T-helper 2 cell treated with Interferon-gamma antibody and Interleukin-4, amounts not matched to agents 5 μg/mL and 100 μg/mL, for 36 hours (primary cell): Measurements from ENCODE around the gene NISCH.

Experiments
- DNase-seq: peaks from one replicate; pipeline ENCODE4 v3.0.0; 2021; ENCODE audit warnings: low spot score
- H3K27ac Mint-ChIP-seq: one replicate; pipeline ENCODE4 v1.8.0; 2021; ENCODE audit warnings: mild to moderate bottlenecking, mixed read lengths
- H3K27me3 Mint-ChIP-seq: one replicate; pipeline ENCODE4 v1.8.0; 2021; ENCODE audit warnings: low read depth, mixed read lengths
- H3K36me3 Mint-ChIP-seq: one replicate; pipeline ENCODE4 v1.8.0; 2021; ENCODE audit warnings: low read depth, mixed read lengths
- H3K4me1 Mint-ChIP-seq: one replicate; pipeline ENCODE4 v1.8.0; 2021; ENCODE audit warnings: low read depth, mixed read lengths
- H3K4me3 Mint-ChIP-seq: one replicate; pipeline ENCODE4 v1.8.0; 2022; ENCODE audit warnings: mild to moderate bottlenecking, moderate library complexity, mixed read lengths
- H3K9me3 Mint-ChIP-seq: one replicate; pipeline ENCODE4 v1.8.0; 2021; ENCODE audit warnings: mixed read lengths

NISCH gene

DNA sequence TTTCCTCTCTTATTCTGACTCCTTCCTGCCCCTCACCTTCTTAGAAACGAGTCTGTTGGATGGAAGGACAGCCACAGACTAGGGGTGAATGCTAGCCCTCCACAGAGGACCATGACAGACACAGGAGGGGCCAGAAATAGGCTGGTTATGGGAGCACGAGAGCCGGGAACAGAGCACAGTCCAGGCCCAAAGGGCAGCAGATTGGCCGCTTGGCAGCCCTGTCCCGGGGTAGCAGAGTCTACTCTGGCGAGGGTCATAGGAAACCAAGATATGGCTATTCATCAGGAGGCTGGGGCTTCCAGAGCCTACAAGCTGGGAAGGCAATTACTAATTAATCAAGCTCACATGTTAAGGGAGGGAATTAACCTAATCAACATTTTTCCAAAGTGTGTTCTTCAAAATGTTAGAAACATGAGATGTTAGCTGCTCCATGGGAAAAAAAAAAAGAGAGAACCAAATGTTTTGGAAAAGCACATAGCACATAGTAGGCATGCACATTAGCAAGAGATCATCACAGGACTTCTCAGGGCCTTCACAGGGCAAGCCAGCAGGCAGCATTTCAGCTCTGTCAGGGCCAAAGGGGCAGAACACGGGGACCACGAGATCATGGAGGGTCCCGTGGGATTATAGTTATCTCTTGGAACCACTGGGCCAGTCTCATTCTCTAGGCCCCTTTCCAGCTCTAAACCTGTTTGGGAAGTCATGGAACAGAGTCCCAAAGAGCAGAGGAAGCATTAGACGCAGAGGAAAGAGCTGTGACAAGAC, 23.8 kb upstream of the NISCH start:
- Mint-ChIP-seq H3K4me1 (peaks cover 4% of the 10 kb centered on the region), H3K27me3 (peaks cover 9% of the 10 kb centered on the region), H3K9me3 (no peaks in the 10 kb centered on the region), H3K4me3 (no peak overlapping the region), H3K36me3 (no peaks in the 10 kb centered on the region), H3K27ac (peak overlapping the region; percentile 2)
- no peak for DNase-seq

DNA sequence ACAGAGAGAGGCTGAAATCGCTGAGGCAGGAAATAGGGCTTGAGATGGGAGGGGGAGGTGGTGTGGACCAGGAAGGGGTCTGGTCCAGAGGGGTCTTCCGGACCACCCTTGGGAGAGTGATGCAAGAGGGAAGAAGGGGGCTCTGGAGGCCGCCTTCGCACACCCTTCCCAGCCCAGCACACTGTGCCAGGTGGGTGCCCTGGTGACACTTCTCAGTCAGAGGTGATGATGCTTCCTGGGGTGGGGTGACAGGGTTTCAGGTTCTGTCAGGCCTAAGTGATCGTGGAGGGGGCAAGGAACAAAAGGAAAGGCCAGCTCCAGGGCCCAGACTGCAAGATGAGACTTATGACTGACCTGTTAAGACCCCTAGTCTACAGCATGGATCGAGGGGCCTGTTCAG, 23.2 kb upstream of the NISCH start:
- Mint-ChIP-seq H3K27me3 (peaks cover 9% of the 10 kb centered on the region), H3K9me3 (no peaks in the 10 kb centered on the region), H3K4me1 (peaks cover 4% of the 10 kb centered on the region), H3K27ac (peak overlapping the region; percentile 2), H3K4me3 (no peak overlapping the region), H3K36me3 (no peaks in the 10 kb centered on the region)
- no peak for DNase-seq

DNA sequence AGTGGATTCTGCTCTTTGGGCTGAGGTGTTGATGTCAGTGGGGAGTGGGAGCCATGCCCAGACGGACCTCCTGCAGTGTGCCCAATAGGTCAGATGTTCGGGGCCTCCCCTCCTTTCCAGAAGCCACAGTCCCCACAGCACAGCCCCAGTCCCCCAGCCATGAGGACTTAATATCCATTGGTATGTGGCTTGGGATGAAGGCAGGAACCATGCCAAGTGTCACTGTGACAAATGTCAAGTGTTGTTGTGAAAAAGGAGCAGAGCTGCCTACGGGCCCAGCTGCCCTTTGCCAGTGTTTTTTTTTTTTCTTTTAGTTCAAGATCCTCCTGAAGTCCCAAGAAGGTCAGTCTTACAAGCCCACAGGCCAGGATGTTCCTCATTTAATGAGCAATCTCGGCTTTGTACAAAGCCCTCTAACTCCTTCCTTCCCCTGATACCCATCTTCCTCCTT, 22.7 kb upstream of the NISCH start:
- no peak for DNase-seq
- no peak overlapping the region for H3K27ac Mint-ChIP-seq
- H3K9me3 Mint-ChIP-seq, result no peaks in the 10 kb centered on the region
- no peak overlapping the region for H3K4me3 Mint-ChIP-seq
- peaks cover 7% of the 10 kb centered on the region for H3K27me3 Mint-ChIP-seq
- no peaks in the 10 kb centered on the region for H3K36me3 Mint-ChIP-seq
- peaks cover 4% of the 10 kb centered on the region for H3K4me1 Mint-ChIP-seq

DNA sequence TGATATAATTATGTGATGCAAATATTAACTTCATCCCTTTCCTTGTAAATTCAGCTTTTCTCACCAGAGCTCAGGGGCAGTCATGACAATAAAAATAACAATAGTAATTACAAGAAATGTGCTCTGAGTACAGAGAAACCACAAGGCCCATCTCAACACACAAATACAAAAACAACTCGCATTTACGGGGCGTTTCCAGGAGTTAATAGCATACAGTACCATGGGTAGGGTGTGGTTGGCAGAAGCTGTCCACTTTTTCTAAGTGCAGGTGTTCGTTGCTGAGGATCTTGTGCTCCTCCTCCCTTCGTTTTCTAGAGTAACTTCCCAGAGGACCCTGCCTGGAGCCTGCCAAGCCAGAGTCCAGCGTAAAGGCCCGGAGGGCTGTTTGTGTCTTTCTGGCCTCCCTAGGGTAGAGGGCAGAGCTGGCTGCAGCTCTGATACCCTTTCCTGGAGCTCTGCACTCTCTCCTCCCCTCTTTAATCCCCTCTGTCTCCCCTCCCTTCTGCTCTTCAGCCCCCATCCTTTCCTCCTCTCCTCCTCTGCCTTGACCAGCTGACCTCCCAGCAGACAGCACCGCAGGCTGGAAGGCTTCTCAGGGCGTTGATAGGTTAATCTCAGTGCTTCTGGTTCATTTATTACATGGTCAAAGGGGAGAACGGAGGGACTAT, 21.9 kb upstream of the NISCH start:
- DNase-seq, result no peak
- Mint-ChIP-seq H3K4me1 (peaks cover 4% of the 10 kb centered on the region), H3K36me3 (no peaks in the 10 kb centered on the region), H3K27ac (no peak overlapping the region), H3K27me3 (peaks cover 2% of the 10 kb centered on the region), H3K4me3 (no peak overlapping the region), H3K9me3 (no peaks in the 10 kb centered on the region)

DNA sequence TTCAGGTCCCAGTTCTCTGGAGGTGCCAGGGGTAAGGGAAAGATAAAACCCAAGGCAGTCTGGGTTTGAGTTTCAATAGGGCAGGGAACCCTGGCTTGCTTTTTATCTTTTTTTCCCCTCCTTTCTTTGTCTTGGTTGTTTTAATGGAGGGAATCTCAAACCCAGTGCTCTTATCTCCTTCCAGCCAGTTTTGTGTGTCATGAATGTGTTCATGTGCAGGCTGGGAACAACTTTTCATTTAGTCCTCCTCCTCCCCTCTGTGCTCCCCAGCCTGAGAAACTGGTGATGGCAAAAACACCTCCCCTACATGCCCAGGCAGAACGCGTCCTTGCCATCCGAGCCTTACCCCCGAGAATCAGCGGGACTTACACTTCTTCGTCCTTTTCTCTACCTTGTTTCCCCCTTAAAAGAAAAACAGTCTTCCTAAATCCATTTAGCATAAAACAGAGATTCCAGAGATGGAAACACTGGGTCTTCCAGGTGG, 21.4 kb upstream of the NISCH start:
- H3K9me3 Mint-ChIP-seq, result no peaks in the 10 kb centered on the region
- DNase-seq, result no peak
- no peak overlapping the region for H3K27ac Mint-ChIP-seq
- no peaks in the 10 kb centered on the region for H3K36me3 Mint-ChIP-seq
- peaks cover 4% of the 10 kb centered on the region for H3K4me1 Mint-ChIP-seq
- peaks cover 1% of the 10 kb centered on the region for H3K27me3 Mint-ChIP-seq
- H3K4me3 Mint-ChIP-seq, result no peak overlapping the region

DNA sequence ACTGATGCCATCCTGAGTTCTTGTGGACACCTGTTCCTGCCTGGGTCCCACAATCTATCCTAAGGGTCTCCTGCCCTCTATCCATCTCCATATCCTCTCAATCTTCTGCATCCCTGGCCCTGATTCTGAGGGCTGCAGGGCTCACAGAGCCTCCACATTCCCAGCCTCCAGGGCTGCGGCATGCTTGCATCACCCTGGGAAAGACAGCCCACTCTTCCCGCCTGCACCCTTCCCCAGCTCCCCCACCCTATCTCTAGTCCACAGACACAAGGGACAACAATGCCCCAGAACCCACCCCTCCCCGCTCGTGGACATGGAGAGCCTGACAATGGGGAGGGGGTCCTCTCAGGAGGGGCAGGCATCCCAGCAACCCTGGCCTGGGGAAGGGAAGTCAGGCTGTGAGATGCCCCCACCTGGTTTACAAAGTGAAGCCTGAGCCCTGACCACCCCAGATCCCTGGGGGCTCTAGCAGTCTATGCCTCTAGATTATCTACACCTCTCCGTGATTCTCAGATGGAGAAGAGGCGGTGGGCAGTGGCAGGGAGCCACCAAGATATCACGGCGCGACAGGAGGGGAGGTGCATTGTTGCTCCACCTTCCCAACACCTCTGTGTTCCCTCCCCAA, 20.8 kb upstream of the NISCH start:
- Mint-ChIP-seq H3K27ac (no peak overlapping the region), H3K36me3 (no peaks in the 10 kb centered on the region), H3K9me3 (no peaks in the 10 kb centered on the region), H3K4me3 (no peak overlapping the region), H3K27me3 (no peaks in the 10 kb centered on the region), H3K4me1 (peaks cover 4% of the 10 kb centered on the region)
- no peak for DNase-seq

DNA sequence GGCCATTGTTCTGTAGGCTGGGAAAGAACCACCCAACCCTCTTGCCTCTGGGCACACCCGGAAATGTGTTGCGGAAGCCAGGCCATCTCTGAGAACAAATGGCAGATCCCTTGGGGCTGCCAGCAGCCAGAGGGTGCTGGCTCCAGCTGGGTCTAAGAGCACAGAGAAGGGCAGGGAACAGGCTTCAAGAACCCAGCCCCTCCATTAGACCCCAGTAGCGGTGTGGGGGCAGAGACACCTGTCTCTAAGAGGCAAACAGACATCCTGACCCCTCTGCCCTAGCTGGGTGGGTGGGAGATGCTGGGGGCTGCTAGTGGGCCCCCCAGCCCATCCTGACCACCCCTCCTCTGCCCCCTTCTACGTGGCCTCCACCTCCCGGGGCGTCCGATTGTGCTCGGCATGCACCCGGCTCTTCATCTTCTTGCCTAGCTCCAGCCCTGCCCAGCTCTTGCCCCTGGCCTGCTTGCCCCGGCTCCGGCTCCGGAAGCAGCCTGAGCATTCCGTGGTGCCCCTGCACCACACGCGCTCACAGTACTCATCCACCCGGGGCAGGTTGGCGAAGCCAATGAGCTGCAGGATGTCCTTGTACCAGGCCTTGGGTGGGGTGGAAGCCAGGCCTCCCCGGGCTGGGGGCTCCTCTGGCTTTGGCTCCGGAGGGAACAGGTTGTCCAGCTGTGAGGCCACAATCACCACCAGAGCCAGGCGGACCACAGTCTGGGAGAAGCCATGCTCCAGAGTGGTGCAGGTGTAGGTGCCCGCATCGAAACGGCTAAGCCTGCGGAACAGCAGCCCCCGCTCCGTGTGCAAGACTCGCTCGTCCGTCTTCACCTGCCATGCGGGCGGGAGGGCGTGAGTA, 19.9 kb upstream of the NISCH start:
- no peak for DNase-seq
- no peak overlapping the region for H3K27ac Mint-ChIP-seq
- peaks cover 4% of the 10 kb centered on the region for H3K4me1 Mint-ChIP-seq
- H3K27me3 Mint-ChIP-seq, result no peaks in the 10 kb centered on the region
- no peaks in the 10 kb centered on the region for H3K9me3 Mint-ChIP-seq
- H3K4me3 Mint-ChIP-seq, result no peak overlapping the region
- H3K36me3 Mint-ChIP-seq, result no peaks in the 10 kb centered on the region

DNA sequence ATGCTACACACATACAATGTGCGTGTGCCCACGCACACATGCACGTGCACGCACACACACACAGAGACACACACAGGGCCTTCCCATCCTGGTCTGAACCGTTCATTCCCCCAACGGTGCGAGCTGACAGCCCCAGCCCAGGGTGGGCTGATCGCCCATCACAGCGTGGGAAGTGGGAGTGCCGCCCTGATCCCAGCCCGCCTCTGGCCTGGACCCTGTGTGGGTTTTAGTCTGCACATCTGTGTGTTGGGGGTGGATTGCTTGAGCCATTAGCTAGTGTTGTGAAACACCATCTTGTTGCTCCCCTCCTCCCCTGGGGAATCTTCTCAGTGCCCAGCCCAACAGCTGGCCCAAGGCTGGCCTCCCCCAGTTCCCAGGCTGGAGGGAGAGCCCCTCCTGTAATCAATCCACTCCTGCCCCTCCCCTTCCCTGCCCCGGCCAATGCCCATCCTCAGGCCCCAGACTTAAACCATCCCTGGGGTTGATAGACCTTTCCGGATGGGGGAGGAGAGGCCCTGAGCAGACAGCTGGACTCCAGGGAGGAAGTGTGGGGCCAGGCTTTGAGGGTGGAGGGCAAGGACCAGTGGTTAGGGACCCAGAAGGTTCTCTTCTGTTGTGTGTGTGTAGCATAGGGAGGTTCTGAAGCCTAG, 18.8 kb upstream of the NISCH start:
- Mint-ChIP-seq H3K4me3 (no peak overlapping the region), H3K27me3 (no peaks in the 10 kb centered on the region), H3K9me3 (no peaks in the 10 kb centered on the region), H3K27ac (no peak overlapping the region), H3K4me1 (peaks cover 4% of the 10 kb centered on the region), H3K36me3 (no peaks in the 10 kb centered on the region)
- DNase-seq, result no peak

DNA sequence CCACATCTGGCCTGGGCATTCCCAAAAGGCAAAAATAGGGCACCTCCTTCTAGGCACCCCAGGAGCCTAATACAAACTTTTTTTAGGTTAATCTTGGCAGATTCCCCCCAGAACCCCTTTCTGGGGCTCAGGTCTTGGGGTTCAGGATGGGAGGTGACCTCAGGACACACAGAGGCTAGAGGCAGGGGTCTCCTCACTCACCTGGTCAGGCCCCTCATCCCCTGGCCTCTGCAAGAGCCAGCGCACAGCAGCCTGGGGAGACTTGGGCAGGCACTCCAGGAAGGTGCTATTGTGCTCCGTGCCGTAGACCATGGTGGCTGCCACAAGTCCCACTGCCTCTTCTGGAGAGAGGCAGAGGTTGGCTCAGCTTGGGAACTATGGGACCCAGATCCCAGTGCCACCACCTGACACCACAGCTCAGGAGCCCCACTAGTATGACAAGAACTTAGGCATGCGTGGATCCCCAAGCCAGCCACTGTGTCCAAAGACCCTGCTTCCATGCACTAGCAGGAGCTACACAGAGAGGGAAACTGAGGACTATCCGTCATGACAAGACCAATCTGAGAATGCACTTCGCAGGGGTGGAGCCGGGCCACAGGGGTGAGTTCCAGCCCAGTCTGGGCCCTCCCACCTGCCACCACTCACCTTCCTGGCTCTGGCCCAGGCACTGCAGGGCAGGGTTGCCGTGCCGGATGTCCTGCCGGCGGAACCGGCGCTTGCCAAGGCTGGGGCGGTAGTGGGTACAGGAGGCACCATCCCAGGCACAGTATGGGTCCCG, 17.9 kb upstream of the NISCH start:
- no peaks in the 10 kb centered on the region for H3K27me3 Mint-ChIP-seq

DNA sequence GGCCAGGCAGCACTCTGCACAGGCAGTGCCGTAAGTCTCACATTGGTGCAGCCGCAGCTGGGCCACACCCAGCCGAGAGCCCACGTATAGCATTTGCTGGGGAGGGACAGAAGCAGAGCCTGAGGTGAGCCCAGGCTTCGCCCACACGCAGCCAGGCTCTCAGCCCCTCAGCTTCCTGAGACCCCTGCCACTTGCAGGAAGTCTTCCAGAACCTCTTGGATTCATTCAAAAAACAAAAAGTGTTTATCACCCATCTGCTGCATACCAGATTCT, 17.4 kb upstream of the NISCH start:
- Mint-ChIP-seq H3K4me3 (no peak overlapping the region), H3K27me3 (no peaks in the 10 kb centered on the region), H3K36me3 (no peaks in the 10 kb centered on the region), H3K27ac (no peak overlapping the region), H3K9me3 (no peaks in the 10 kb centered on the region), H3K4me1 (peaks cover 2% of the 10 kb centered on the region)
- no peak for DNase-seq

More for the DNA sequence above, 17.9 kb upstream of the NISCH start:
- no peaks in the 10 kb centered on the region for H3K36me3 Mint-ChIP-seq
- no peaks in the 10 kb centered on the region for H3K9me3 Mint-ChIP-seq
- no peak overlapping the region for H3K4me3 Mint-ChIP-seq
- H3K4me1 Mint-ChIP-seq, result peaks cover 4% of the 10 kb centered on the region
- H3K27ac Mint-ChIP-seq, result no peak overlapping the region
- DNase-seq, result no peak

DNA sequence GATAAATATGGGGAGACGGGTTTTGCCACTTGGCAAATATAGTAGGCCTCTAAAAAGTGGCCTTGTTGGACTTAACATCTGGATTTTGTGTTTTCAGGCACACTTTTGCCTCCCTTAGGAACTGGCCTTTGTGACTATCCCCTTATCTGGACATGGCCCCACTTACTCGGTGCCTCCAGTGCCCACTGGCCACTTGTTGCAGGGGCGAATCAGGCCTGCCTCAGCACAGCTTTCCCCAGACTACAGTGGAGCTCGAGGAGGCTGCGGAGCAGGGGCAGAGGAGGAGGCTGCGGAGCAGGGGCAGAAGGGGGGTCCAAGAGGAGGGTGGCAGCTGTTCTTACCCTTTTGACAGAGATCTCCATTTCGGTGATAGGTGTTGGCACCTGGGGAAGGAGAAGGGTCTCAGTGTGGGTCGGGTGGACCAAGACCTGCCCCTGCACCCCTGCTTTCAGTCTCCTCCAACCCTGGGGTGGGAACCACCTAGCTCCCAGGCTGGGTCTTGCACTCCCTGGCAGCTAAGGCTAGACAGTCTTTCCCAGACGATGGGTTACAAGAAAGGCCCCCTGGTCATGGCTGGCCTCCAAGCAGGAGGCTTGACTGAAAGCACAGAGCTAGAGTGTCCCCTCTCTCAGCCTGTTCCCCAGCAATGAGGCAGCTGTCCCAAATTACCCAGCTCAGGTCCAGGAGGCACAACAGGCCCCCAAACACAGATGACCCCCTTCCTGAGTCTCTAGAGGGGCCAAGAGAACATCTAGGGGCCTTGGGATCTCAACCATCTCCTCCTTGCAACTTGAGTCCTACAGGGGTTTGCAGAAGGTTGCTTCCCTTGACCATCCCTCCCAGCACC, 16.6 kb upstream of the NISCH start:
- no peaks in the 10 kb centered on the region for H3K9me3 Mint-ChIP-seq
- no peak overlapping the region for H3K27ac Mint-ChIP-seq
- no peak overlapping the region for H3K4me3 Mint-ChIP-seq
- H3K36me3 Mint-ChIP-seq, result no peaks in the 10 kb centered on the region
- H3K4me1 Mint-ChIP-seq, result no peaks in the 10 kb centered on the region
- H3K27me3 Mint-ChIP-seq, result no peaks in the 10 kb centered on the region
- no peak for DNase-seq

DNA sequence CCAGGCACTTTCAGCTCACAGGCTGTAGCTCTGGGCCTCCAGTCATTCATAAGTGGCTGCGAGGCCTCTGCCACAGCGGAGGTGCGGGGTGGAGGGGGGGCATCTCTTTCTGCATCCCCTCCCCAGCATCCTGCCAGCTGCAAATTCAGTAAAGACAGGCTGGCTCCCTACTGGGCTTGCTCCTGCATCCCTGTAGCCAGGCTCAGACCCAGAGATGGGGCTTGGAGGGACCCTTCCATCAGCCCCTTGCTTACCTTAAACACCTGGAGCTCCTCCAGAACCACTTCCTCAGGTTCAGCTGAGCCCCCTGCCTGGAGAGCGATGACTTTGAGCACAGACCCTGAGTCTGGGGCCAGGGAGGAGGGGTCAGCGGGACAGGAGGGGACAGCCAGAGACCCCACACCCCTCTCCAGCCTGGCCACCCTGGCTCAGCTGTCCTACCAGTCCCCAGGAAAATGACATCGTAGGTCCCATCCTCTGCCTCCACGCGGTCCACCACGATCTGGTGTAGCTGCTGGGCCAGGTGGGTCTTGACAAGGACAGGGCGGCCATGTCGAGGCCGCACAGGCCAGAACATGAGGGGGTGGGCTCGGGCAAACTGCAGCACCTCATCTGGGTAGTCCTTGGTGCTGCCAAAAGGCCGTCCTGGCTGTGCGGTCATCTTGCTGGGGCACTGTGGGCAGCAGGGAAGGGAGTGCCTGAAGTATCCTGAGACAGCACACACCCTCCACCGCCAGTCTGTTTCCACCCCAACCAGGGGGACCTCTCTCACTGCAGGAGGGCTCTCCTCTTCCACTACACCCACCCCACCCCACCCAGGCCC, 15.8 kb upstream of the NISCH start:
- Mint-ChIP-seq H3K4me1 (peaks cover 2% of the 10 kb centered on the region), H3K27ac (no peak overlapping the region), H3K27me3 (no peaks in the 10 kb centered on the region), H3K4me3 (no peak overlapping the region), H3K9me3 (no peaks in the 10 kb centered on the region), H3K36me3 (no peaks in the 10 kb centered on the region)
- no peak for DNase-seq
